IMR-90 (cell line): ENCODE measurements around the gene ADTRP. TPM values are rescaled to one million over a fixed set of nuclear protein-coding genes. Genes with fewer than 3 reads are reported as not detected.

ENCODE experiments used
- ATAC-seq: fragments of 200-7000 bp; cut with Tn5 transposase; 2 replicates; pipeline ENCODE4 v1.9.1; 2020; ENCODE audit warnings: low read depth, mild to moderate bottlenecking, moderate library complexity
- BruUV-seq: library from RNA; stranded (reverse); fragments of 400-500 nt; replicated peaks from 2 replicates; lab custom pipeline; 2021; lab: Mats Ljungman, UMichigan
- CTCF ChIA-PET: fragments of 300-600 bp; formaldehyde crosslinking; extraction: SDS; loops from one replicate; lab custom pipeline; 2021; ENCODE audit warnings: antibody characterized with exemption; lab: Yijun Ruan, JAX
- POLR2A ChIA-PET: fragments of 300-600 bp; sonication (Branson Sonifier 250); formaldehyde crosslinking; loops from one replicate; lab custom pipeline; 2022; ENCODE audit warnings: antibody characterized with exemption; ENCODE audit not compliant: unreplicated experiment; lab: Charles Lee
- DNase-seq: peaks from one replicate; pipeline ENCODE4 v3.0.0; 2013
- H2AFZ ChIP-seq: replicated peaks from 2 replicates; pipeline ENCODE3; 2013; ENCODE audit warnings: low read length, mild to moderate bottlenecking; ENCODE audit not compliant: poor library complexity
- H2AK5ac ChIP-seq: 2 replicates; pipeline ENCODE4 v1.6.1; 2013; ENCODE audit warnings: low read depth, low read length, inconsistent platforms
- H2AK9ac ChIP-seq: replicated peaks from 2 replicates; pipeline ENCODE3; 2013; ENCODE audit warnings: mild to moderate bottlenecking, low read depth, low read length, moderate library complexity; ENCODE audit not compliant: poor library complexity
- H2BK120ac ChIP-seq: 2 replicates; pipeline ENCODE4 v1.6.1; 2013; ENCODE audit warnings: low read depth, low read length, inconsistent platforms
- H2BK15ac ChIP-seq: 3 replicates; pipeline ENCODE4 v1.6.1; 2013; ENCODE audit warnings: low read depth, low read length, inconsistent platforms
- H2BK20ac ChIP-seq: 2 replicates; pipeline ENCODE4 v1.6.1; 2013; ENCODE audit warnings: low read depth, mild to moderate bottlenecking, inconsistent platforms, low read length, moderate library complexity
- H2BK5ac ChIP-seq: 2 replicates; pipeline ENCODE4 v1.6.1; 2013; ENCODE audit warnings: mild to moderate bottlenecking, low read depth, low read length, inconsistent platforms; ENCODE audit not compliant: poor library complexity, severe bottlenecking
- H3K14ac ChIP-seq: replicated peaks from 2 replicates; pipeline ENCODE4 v1.6.1; 2013; ENCODE audit warnings: low read depth, low read length, inconsistent platforms
- H3K18ac ChIP-seq: 2 replicates; pipeline ENCODE4 v1.6.1; 2013; ENCODE audit warnings: low read depth, low read length, control low read depth
- H3K23ac ChIP-seq: 2 replicates; pipeline ENCODE4 v1.6.1; 2013; ENCODE audit warnings: low read depth, low read length, inconsistent platforms
- H3K27ac ChIP-seq: 2 replicates; pipeline ENCODE4 v1.5.1; 2013; ENCODE audit warnings: mild to moderate bottlenecking, control low read depth, low read length; ENCODE audit not compliant: insufficient read depth
- H3K27me3 ChIP-seq: 2 replicates; pipeline ENCODE4 v1.6.1; 2013; ENCODE audit warnings: low read length; ENCODE audit not compliant: control insufficient read depth, insufficient read depth
- H3K36me3 ChIP-seq: 2 replicates; pipeline ENCODE4 v1.6.1; 2013; ENCODE audit warnings: low read length, mixed read lengths; ENCODE audit not compliant: control insufficient read depth, insufficient read depth
- H3K4ac ChIP-seq: 2 replicates; pipeline ENCODE4 v1.6.1; 2013; ENCODE audit warnings: low read depth, low read length, inconsistent platforms
- H3K4me1 ChIP-seq: 2 replicates; pipeline ENCODE4 v1.6.1; 2013; ENCODE audit warnings: low read length, mixed read lengths; ENCODE audit not compliant: control insufficient read depth, insufficient read depth
- H3K4me2 ChIP-seq: 2 replicates; pipeline ENCODE4 v1.6.1; 2013; ENCODE audit warnings: low read depth, mild to moderate bottlenecking, control low read depth, low read length, moderate library complexity
- H3K4me3 ChIP-seq: 2 replicates; pipeline ENCODE4 v1.5.1; 2013; ENCODE audit warnings: low read depth, mild to moderate bottlenecking, control low read depth, low read length, moderate library complexity; ENCODE audit not compliant: insufficient read depth
- H3K56ac ChIP-seq: 2 replicates; pipeline ENCODE4 v1.6.1; 2013; ENCODE audit warnings: low read length, inconsistent platforms; ENCODE audit not compliant: insufficient read depth; ENCODE audit errors: extremely low read depth
- H3K79me1 ChIP-seq, 2 experiments: 2 replicates each; pipeline ENCODE4 v1.6.1; 2013; ENCODE audit warnings: low read length in 2 of 2, inconsistent platforms in 1 of 2, low read depth in 1 of 2
- H3K9ac ChIP-seq: 2 replicates; pipeline ENCODE4 v1.6.1; 2013; ENCODE audit warnings: low read depth, low read length, control low read depth
- H3K9me1 ChIP-seq: 2 replicates; pipeline ENCODE4 v1.6.1; 2013; ENCODE audit warnings: low read length, inconsistent platforms; ENCODE audit not compliant: insufficient read depth
- H3K9me3 ChIP-seq: 2 replicates; pipeline ENCODE4 v1.6.1; 2013; ENCODE audit warnings: low read length; ENCODE audit not compliant: control insufficient read depth, insufficient read depth
- H4K20me1 ChIP-seq: 2 replicates; pipeline ENCODE4 v1.6.1; 2013; ENCODE audit warnings: low read length, inconsistent platforms; ENCODE audit not compliant: insufficient read depth
- H4K5ac ChIP-seq: 2 replicates; pipeline ENCODE4 v1.6.1; 2013; ENCODE audit warnings: mild to moderate bottlenecking, low read depth, low read length, control low read depth
- H4K8ac ChIP-seq, 2 experiments: 2 replicates each; pipeline ENCODE4 v1.6.1; 2013; ENCODE audit warnings: low read depth in 2 of 2, low read length in 2 of 2, control low read depth in 1 of 2, inconsistent platforms in 1 of 2
- H4K91ac ChIP-seq: 2 replicates; pipeline ENCODE4 v1.6.1; 2013; ENCODE audit warnings: low read depth, low read length, inconsistent platforms; ENCODE audit not compliant: insufficient read depth
- CHD1 ChIP-seq: IDR thresholded peaks from 2 replicates; pipeline ENCODE4 v1.6.1; 2012; ENCODE audit warnings: low read depth, low read length, improper control_type of control experiment
- FOS ChIP-seq: fragments of 150-350 bp; IDR thresholded peaks from 2 replicates; pipeline ENCODE4 v1.6.1; 2016; ENCODE audit warnings: low read depth, low read length
- MXI1 ChIP-seq: IDR thresholded peaks from 2 replicates; pipeline ENCODE4 v1.6.1; 2012; ENCODE audit warnings: low read depth, mild to moderate bottlenecking, low read length, moderate library complexity, borderline replicate concordance
- POLR2A ChIP-seq: IDR thresholded peaks from 2 replicates; pipeline ENCODE4 v1.6.1; 2012; ENCODE audit warnings: mild to moderate bottlenecking, low read depth, low read length
- RAD21 ChIP-seq: IDR thresholded peaks from 2 replicates; pipeline ENCODE4 v1.6.1; 2012; ENCODE audit warnings: low read length, improper control_type of control experiment
- RCOR1 ChIP-seq: IDR thresholded peaks from 2 replicates; pipeline ENCODE4 v1.6.1; 2012; ENCODE audit warnings: mild to moderate bottlenecking, low read length, improper control_type of control experiment; ENCODE audit not compliant: insufficient replicate concordance
- SMC3 ChIP-seq: fragments of 150-350 bp; IDR thresholded peaks from 2 replicates; pipeline ENCODE4 v1.6.1; 2016; ENCODE audit warnings: low read depth, mild to moderate bottlenecking, antibody characterized with exemption, low read length, moderate library complexity
- WGBS, 2 experiments: methylation state at CpG; one replicate each; pipeline versions ENCODE4 v1.1.5 to v1.1.7; 2013; ENCODE audit warnings: missing lambda C conversion rate in 2 of 2; ENCODE audit not compliant: insufficient read length in 1 of 2; ENCODE audit errors: extremely low coverage in 2 of 2; 5-methylcytosine and 5-hydroxymethylcytosine counted together
- dilution Hi-C: fragments of 300-500 bp; cut with HindIII; formaldehyde crosslinking; loops from one replicate; pipeline ENCODE4 v1.14.3; 2018; ENCODE audit warnings: low sequenced_read_pairs; ENCODE audit not compliant: unreplicated experiment
- in situ Hi-C: fragments of 300-500 bp; cut with MboI; formaldehyde crosslinking; loops from 3 replicates; pipeline ENCODE4 v1.14.3; 2019; ENCODE audit warnings: low sequenced_read_pairs, inconsistent platforms, mixed read lengths
- intact Hi-C: fragments of 100-400 bp; cut with micrococcal nuclease; formaldehyde crosslinking; loops from 2 replicates; pipeline ENCODE4 v1.10.0; 2022
- polyA plus RNA-seq, 3 experiments: library from polyadenylated mRNA; depleted of rRNA; stranded (reverse); fragments of >200 nt; gene quantifications; 2 replicates each; pipeline ENCODE4 v1.2.3, GENCODE V29; 2012; ENCODE audit warnings: low replicate concordance in 1 of 3
- total RNA-seq: library from RNA; depleted of rRNA; stranded (reverse); fragments of >200 nt; gene quantifications from 2 replicates; pipeline ENCODE4 v1.2.3, GENCODE V29; 2012
- TF ChIP-seq, protein P1 (sequence below): conservative IDR thresholded peaks from 2 replicates; pipeline ENCODE4 v1.5.1; 2012; ENCODE audit warnings: mild to moderate bottlenecking, low read depth, low read length, improper control_type of control experiment
- TF ChIP-seq, protein P2 (sequence below): fragments of 150-350 bp; IDR thresholded peaks from 2 replicates; pipeline ENCODE4 v1.6.1; 2017; ENCODE audit warnings: mild to moderate bottlenecking, antibody characterized with exemption, low read length, low read depth
- TF ChIP-seq, protein P3 (sequence below): fragments of 150-350 bp; IDR thresholded peaks from 2 replicates; pipeline ENCODE4 v1.6.1; 2016; ENCODE audit warnings: low read depth, mild to moderate bottlenecking, low read length, moderate library complexity, borderline replicate concordance

Gene ADTRP
- total and polyA plus RNA-seq, 2 of the 4 experiments (the other 2 are of a cell fraction) = 0.50 to 0.72 TPM

DNA sequence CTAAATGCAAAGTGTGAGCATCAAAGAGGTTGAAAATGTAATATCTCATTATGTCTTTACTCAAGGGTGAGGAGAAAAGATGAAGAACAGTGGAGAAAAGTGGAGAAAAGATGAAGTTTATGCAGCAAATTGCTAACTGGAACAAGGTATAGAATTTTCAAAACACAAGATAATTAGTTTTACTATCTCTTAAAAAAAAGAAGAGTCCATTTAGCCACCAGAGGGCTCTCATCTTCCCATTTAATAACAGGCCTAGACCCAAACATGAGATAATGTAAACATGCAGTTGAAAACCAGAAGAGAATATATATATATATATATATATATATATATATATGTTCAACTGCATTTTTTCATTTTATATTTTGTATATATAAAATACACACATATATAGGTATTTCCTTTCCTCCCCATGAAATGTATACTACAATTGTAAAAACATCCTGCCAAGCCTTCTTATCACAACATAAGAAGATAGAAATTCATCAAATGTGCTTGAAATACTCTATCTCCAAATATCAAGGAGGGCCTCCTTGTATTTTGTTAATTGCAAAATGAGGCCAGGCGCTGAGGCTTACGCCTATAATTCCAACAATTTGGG, 78.4 kb downstream of the ADTRP start:
- Histone ChIP-seq H3K9me3 (no peaks in the 10 kb centered on the region), H3K27ac (no peak overlapping the region), H3K56ac (no peak overlapping the region), H3K14ac (no peak overlapping the region), H2AK9ac (no peak overlapping the region), H3K4me3 (no peak overlapping the region), H3K23ac (no peak overlapping the region), H2BK5ac (peak overlapping the region; percentile 37), H4K91ac (no peak overlapping the region), H3K4me2 (no peak overlapping the region), H4K5ac (no peak overlapping the region), H3K27me3 (no peaks in the 10 kb centered on the region), H4K20me1 (no peaks in the 10 kb centered on the region), H3K4ac (no peak overlapping the region), H2BK120ac (no peak overlapping the region), H3K18ac (no peak overlapping the region), H3K36me3 (no peaks in the 10 kb centered on the region), H2BK20ac (no peak overlapping the region), H2AK5ac (no peak overlapping the region), H3K79me1 (no peaks in the 10 kb centered on the region), H4K8ac (peak overlapping the region in 1 of 2 experiments; percentile 50; a peak in 1 of 4 replicates), H2AFZ (no peak overlapping the region), H2BK15ac (no peak overlapping the region), H3K4me1 (peaks cover 6% of the 10 kb centered on the region; the same call in 1 of the 2 replicates), H3K9ac (no peak overlapping the region; the same call in 1 of the 2 replicates), H3K9me1 (peaks cover 16% of the 10 kb centered on the region)
- ATAC-seq = peak; percentile 29; the same call in 1 of the 2 replicates
- peak; percentile 84 for TF ChIP-seq SMC3
- no peak for TF ChIP-seq FOS
- no peak for TF ChIP-seq RCOR1
- TF ChIP-seq, protein P1, sequence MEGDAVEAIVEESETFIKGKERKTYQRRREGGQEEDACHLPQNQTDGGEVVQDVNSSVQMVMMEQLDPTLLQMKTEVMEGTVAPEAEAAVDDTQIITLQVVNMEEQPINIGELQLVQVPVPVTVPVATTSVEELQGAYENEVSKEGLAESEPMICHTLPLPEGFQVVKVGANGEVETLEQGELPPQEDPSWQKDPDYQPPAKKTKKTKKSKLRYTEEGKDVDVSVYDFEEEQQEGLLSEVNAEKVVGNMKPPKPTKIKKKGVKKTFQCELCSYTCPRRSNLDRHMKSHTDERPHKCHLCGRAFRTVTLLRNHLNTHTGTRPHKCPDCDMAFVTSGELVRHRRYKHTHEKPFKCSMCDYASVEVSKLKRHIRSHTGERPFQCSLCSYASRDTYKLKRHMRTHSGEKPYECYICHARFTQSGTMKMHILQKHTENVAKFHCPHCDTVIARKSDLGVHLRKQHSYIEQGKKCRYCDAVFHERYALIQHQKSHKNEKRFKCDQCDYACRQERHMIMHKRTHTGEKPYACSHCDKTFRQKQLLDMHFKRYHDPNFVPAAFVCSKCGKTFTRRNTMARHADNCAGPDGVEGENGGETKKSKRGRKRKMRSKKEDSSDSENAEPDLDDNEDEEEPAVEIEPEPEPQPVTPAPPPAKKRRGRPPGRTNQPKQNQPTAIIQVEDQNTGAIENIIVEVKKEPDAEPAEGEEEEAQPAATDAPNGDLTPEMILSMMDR = peak; percentile 64
- no peak for TF ChIP-seq MXI1
- TF ChIP-seq, protein P2, sequence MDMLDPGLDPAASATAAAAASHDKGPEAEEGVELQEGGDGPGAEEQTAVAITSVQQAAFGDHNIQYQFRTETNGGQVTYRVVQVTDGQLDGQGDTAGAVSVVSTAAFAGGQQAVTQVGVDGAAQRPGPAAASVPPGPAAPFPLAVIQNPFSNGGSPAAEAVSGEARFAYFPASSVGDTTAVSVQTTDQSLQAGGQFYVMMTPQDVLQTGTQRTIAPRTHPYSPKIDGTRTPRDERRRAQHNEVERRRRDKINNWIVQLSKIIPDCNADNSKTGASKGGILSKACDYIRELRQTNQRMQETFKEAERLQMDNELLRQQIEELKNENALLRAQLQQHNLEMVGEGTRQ = no peak
- TF ChIP-seq, protein P3, sequence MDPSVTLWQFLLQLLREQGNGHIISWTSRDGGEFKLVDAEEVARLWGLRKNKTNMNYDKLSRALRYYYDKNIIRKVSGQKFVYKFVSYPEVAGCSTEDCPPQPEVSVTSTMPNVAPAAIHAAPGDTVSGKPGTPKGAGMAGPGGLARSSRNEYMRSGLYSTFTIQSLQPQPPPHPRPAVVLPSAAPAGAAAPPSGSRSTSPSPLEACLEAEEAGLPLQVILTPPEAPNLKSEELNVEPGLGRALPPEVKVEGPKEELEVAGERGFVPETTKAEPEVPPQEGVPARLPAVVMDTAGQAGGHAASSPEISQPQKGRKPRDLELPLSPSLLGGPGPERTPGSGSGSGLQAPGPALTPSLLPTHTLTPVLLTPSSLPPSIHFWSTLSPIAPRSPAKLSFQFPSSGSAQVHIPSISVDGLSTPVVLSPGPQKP = no peak
- no peak for TF ChIP-seq CHD1
- peak; percentile 69 for TF ChIP-seq RAD21
- no peak for TF ChIP-seq POLR2A
- WGBS, 2 experiments = no CpG with 5 or more reads among the region's 2 CpGs
- dilution Hi-C loops (no loop called here), intact Hi-C loops (loop anchor here (1.0 to 5.0 kb wide), 6 partner anchors 43 to 534 kb away; no protein-coding TSS in a partner anchor), in situ Hi-C loops (loop anchor here (10.0 kb wide), 1 partner anchor 305 kb away; no protein-coding TSS in a partner anchor)
- POLR2A ChIA-PET = no interaction called here
- DNase-seq = peak; percentile 73
- CTCF ChIA-PET = interaction anchor here (1.0 to 1.4 kb wide), 3 partner anchors 10 to 44 kb away, joined by 3 to 4 read pairs (median 4); no protein-coding TSS in a partner anchor
- BruUV-seq = no TSS peak
